Naive thymus-derived CD8-positive, alpha-beta T cell (primary cell): Measurements from ENCODE around the gene BACH2. TPM values are rescaled to one million over a fixed set of nuclear protein-coding genes. Genes with fewer than 3 reads are reported as not detected.
A peak's percentile ranks its signal among the peaks of the same experiment; 100 is the strongest.
"Not testable (repeated sequence)": the region's sequence is repeated elsewhere in the genome, so short reads cannot be mapped to it uniquely, and the experiment has no call there.

Experiments used
- ATAC-seq, 2 donors: fragments of 150-1000 bp; cut with Tn5 transposase in 1 of 2; sonication (Bioruptor Pico), chemical (Tn5 transposase) in 1 of 2; 1 replicate in 1 of 2; 2 replicates in 1 of 2; pipeline ENCODE4 v1.10.0; 2021; ENCODE audit warnings: mild to moderate bottlenecking in 2 of 2, moderate library complexity in 2 of 2
- POLR2A ChIA-PET: fragments of 350-600 bp; sonication (Branson Sonifier 250); formaldehyde crosslinking; loops from one replicate; lab custom pipeline; 2021; ENCODE audit warnings: antibody characterized with exemption; lab: Charles Lee
- DNase-seq, 10 donors: peaks; one replicate each; pipeline versions ENCODE4 v3.0.0 to v3.0.0-alpha.2; 2020 to 2022
- H3K27ac Mint-ChIP-seq, 10 donors: one replicate each; pipeline ENCODE4 v1.8.0; 2020 to 2022; ENCODE audit warnings: mild to moderate bottlenecking in 10 of 10, mixed read lengths in 10 of 10, moderate library complexity in 4 of 10, inconsistent platforms in 1 of 10
- H3K27me3 Mint-ChIP-seq, 5 donors: one replicate each; pipeline ENCODE4 v1.8.0; 2021 to 2022; ENCODE audit warnings: mixed read lengths in 5 of 5
- H3K36me3 Mint-ChIP-seq, 3 donors: one replicate each; pipeline ENCODE4 v1.8.0; 2020 to 2022; ENCODE audit warnings: mixed read lengths in 3 of 3, mild to moderate bottlenecking in 2 of 3, inconsistent platforms in 1 of 3
- H3K4me1 Mint-ChIP-seq, 4 donors: one replicate each; pipeline ENCODE4 v1.8.0; 2021 to 2022; ENCODE audit warnings: mixed read lengths in 4 of 4
- H3K4me3 Mint-ChIP-seq, 10 donors: one replicate each; pipeline ENCODE4 v1.8.0; 2020 to 2022; ENCODE audit warnings: mild to moderate bottlenecking in 10 of 10, mixed read lengths in 10 of 10, moderate library complexity in 6 of 10, inconsistent platforms in 1 of 10
- H3K9me3 Mint-ChIP-seq, 9 donors: one replicate each; pipeline ENCODE4 v1.8.0; 2020 to 2022; ENCODE audit warnings: mixed read lengths in 9 of 9, mild to moderate bottlenecking in 3 of 9, inconsistent platforms in 1 of 9, moderate library complexity in 1 of 9
- polyA plus RNA-seq, 3 donors: library from polyadenylated mRNA; unstranded; fragments of 300-500 nt; fragmentation: Illumina TruSeq; gene quantifications; one replicate each; pipeline ENCODE4 v1.2.3, GENCODE V29; 2021
- total RNA-seq, 8 experiments: library from RNA in 2 of 8; stranded (reverse) in 2 of 8; gene quantifications; one replicate each; pipeline ENCODE4 v1.2.3 and lab custom pipeline; 2021 to 2026

BACH2 gene
- total and polyA plus RNA-seq, 5 experiments from 2014 or later: 17.5 to 126 (median 29.3) TPM

DNA sequence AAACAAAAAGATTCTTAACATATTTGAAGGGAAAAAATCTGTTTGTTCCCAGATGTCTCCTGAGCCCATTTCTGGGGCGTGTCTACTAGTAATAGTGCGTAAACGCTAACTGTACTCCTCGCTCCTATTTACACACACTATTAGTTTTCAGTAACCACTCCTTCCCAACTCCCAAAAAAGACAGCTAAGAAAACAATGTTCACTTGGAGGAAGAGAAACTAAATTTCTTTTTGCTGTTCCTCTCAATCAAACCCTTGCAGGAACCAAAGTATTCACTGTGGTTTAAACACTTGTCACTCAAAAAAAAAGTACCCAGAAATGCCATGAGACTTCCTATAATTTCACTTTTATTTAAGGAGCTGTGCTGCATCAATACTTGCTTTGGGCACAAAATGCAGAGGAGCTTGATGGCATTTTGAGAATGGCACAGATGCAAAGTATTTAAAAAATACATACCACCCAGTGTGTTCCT, 118.2 kb downstream of the BACH2 start:
- peaks cover 0 to 5% (median 5%) of the 10 kb centered on the region in 3 donors for H3K36me3 Mint-ChIP-seq
- POLR2A ChIA-PET: interaction anchor here (1.3 to 2.3 kb wide), 4 partner anchors 8 to 22 kb away, joined by 4 to 6 read pairs (median 5); no protein-coding TSS in a partner anchor
- peak overlapping the region; percentile 45 to 79 (median 69) for H3K4me3 Mint-ChIP-seq
- H3K4me1 Mint-ChIP-seq: peaks cover 33 to 84% (median 81%) of the 10 kb centered on the region in 4 donors
- DNase-seq: no peak
- peak overlapping the region; percentile 65 to 96 (median 89) for H3K27ac Mint-ChIP-seq
- ATAC-seq: no peak
- no peaks in the 10 kb centered on the region for H3K9me3 Mint-ChIP-seq
- no peaks in the 10 kb centered on the region for H3K27me3 Mint-ChIP-seq

GRCh38 chr6:90177544-90178383, 118.9 kb downstream of the BACH2 start:
- DNase-seq: no peak
- ATAC-seq: peak in 1 of 2 donors; percentile 20
- POLR2A ChIA-PET: interaction anchor here (1.3 to 2.3 kb wide), 4 partner anchors 9 to 21 kb away, joined by 4 to 6 read pairs (median 5); no protein-coding TSS in a partner anchor
- peaks cover 0 to 5% (median 3%) of the 10 kb centered on the region in 3 donors for H3K36me3 Mint-ChIP-seq
- H3K27ac Mint-ChIP-seq: peak overlapping the region; percentile 65 to 96 (median 89)
- no peaks in the 10 kb centered on the region for H3K9me3 Mint-ChIP-seq
- H3K4me1 Mint-ChIP-seq: peaks cover 34 to 84% (median 81%) of the 10 kb centered on the region in 4 donors
- H3K27me3 Mint-ChIP-seq: no peaks in the 10 kb centered on the region
- H3K4me3 Mint-ChIP-seq: peak overlapping the region; percentile 45 to 79 (median 69)

- Mint-ChIP-seq H3K9me3 (no peaks in the 10 kb centered on the region), H3K27ac (peak overlapping the region; percentile 59 to 97 (median 89)), H3K36me3 (peaks cover 0 to 5% (median 4%) of the 10 kb centered on the region in 3 donors), H3K27me3 (no peaks in the 10 kb centered on the region), H3K4me1 (peaks cover 28 to 78% (median 73%) of the 10 kb centered on the region in 4 donors), H3K4me3 (peak overlapping the region; percentile 0 to 83 (median 61))
- DNase-seq (peak in 5 of 10 donors; percentile 22 to 71 (median 50)), ATAC-seq (peak; percentile 76 to 79)
- POLR2A ChIA-PET: interaction anchor here (0.5 to 1.6 kb wide), 5 partner anchors 19 to 130 kb away, joined by 3 to 4 read pairs (median 4); no protein-coding TSS in a partner anchor
These were observed 120.8 kb downstream of the BACH2 start for GRCh38 chr6:90175627-90176538.

DNA sequence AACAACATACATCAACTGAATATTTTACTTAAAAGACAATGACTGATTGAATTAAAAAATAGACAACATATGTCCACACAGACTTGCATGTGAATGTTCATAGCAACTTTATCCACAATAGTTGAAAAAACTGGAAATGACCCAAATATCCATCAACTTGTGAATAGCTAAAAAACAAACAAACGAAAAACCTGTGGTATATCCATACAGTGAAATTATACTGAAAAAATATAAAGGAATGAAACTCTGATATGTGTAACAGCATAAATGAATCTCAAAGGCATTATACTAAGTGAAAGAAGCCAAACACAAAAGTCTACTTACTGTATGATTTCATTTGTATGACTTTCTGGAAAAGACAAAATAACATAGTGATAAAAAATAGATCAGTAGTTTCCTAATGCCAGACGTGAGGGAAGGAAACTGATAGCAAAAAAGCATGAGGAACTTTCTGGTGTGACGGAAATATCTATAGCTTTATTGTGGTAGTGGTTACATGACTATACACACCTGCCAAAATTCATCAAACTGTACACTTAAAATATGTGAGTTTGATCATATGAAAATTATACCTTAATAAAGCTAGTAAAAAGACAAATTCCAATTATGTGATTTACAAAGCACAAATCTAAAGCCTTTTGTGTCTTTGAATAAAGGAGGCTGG, 123.2 kb downstream of the BACH2 start:
- ATAC-seq: peak; percentile 44 to 69
- Mint-ChIP-seq H3K27me3 (no peaks in the 10 kb centered on the region), H3K4me3 (peak overlapping the region in 9 of 10 donors; percentile 41 to 76 (median 57)), H3K27ac (peak overlapping the region; percentile 51 to 94 (median 82)), H3K36me3 (peaks cover 0 to 9% (median 2%) of the 10 kb centered on the region in 3 donors), H3K9me3 (no peaks in the 10 kb centered on the region), H3K4me1 (peaks cover 34 to 84% (median 77%) of the 10 kb centered on the region in 4 donors)
- POLR2A ChIA-PET: interaction anchor here (1.0 kb wide), 1 partner anchor 13 kb away, joined by 3 read pairs; no protein-coding TSS in a partner anchor
- DNase-seq: peak in 2 of 10 donors; percentile 49 to 62

DNA sequence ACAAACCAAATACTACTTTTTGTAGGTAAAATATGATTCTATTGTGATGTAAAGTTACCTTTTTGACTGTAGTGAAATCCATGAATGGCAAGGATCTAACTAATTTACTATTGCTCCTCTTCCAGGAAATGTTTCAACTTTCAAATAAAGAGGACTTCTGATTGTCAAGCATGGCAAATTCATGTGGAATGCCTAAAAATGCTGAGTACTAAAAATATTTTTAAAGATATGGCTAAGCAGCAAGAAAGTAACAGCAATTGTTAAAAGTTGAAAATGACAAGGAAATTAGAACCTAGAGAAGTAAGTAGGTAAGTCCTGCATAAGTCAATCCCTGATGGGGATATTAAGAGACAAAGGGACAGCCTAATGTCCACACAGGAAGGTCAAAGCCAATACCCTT, 126.0 kb downstream of the BACH2 start:
- H3K9me3 Mint-ChIP-seq: no peaks in the 10 kb centered on the region
- H3K4me1 Mint-ChIP-seq: peaks cover 15 to 74% (median 59%) of the 10 kb centered on the region in 4 donors
- peaks cover 0 to 14% (median 9%) of the 10 kb centered on the region in 3 donors for H3K36me3 Mint-ChIP-seq
- peak overlapping the region in 1 of 10 donors; percentile 2 for H3K4me3 Mint-ChIP-seq
- peak overlapping the region in 6 of 10 donors; percentile 10 to 84 (median 71) for H3K27ac Mint-ChIP-seq
- no peaks in the 10 kb centered on the region for H3K27me3 Mint-ChIP-seq
- ATAC-seq: no peak
- POLR2A ChIA-PET: no interaction called here
- no peak for DNase-seq

DNA sequence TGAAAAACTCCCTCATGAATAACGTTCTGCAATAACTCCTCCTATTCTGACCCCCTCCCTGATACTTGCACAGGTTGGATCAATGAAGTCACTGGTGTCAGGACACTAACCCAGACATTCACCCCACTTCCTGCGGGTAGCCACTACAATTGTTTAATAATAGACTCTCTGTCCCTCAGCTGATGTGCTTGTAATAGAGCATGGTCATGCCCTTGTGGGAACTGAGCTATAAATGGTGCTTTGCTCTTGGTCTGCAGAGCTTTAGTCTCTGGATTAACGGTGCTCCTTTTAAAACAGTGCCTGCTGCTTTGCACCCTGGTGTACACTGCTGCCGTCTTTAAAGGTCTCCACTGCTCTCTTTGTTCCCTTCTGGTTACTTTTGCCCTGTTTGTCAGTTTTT, 127.3 kb downstream of the BACH2 start:
- Mint-ChIP-seq H3K4me3 (peak overlapping the region in 4 of 10 donors; percentile 18 to 22 (median 21)), H3K27me3 (no peaks in the 10 kb centered on the region), H3K9me3 (no peaks in the 10 kb centered on the region), H3K27ac (peak overlapping the region in 8 of 10 donors; percentile 19 to 81 (median 62)), H3K4me1 (peaks cover 18 to 71% (median 51%) of the 10 kb centered on the region in 4 donors), H3K36me3 (peaks cover 0 to 14% (median 13%) of the 10 kb centered on the region in 3 donors)
- ATAC-seq (peak in 1 of 2 donors; percentile 21), DNase-seq (no peak)
- POLR2A ChIA-PET: no interaction called here

- Mint-ChIP-seq H3K9me3 (no peaks in the 10 kb centered on the region), H3K27ac (peak overlapping the region in 6 of 10 donors; percentile 22 to 75 (median 50)), H3K36me3 (peaks cover 0 to 16% (median 14%) of the 10 kb centered on the region in 3 donors), H3K4me1 (peaks cover 21 to 71% (median 55%) of the 10 kb centered on the region in 4 donors), H3K4me3 (peak overlapping the region in 2 of 10 donors; percentile 2 to 18), H3K27me3 (no peaks in the 10 kb centered on the region)
- no peak for ATAC-seq
- DNase-seq: no peak
- POLR2A ChIA-PET: interaction anchor here (0.9 to 1.1 kb wide), 2 partner anchors 9 to 20 kb away, joined by 4 to 5 read pairs; no protein-coding TSS in a partner anchor
These were observed 127.9 kb downstream of the BACH2 start for GRCh38 chr6:90168693-90169131.

GRCh38 chr6:90167514-90168379, 128.9 kb downstream of the BACH2 start:
- peak overlapping the region in 2 of 10 donors; percentile 2 to 5 for H3K4me3 Mint-ChIP-seq
- no peak for ATAC-seq
- H3K9me3 Mint-ChIP-seq: no peaks in the 10 kb centered on the region
- POLR2A ChIA-PET: interaction anchor here (0.6 to 1.1 kb wide), 4 partner anchors 10 to 44 kb away, joined by 4 to 5 read pairs (median 4); no protein-coding TSS in a partner anchor
- no peak for DNase-seq
- no peaks in the 10 kb centered on the region for H3K27me3 Mint-ChIP-seq
- peaks cover 0 to 19% (median 13%) of the 10 kb centered on the region in 3 donors for H3K36me3 Mint-ChIP-seq
- H3K27ac Mint-ChIP-seq: peak overlapping the region in 9 of 10 donors; percentile 5 to 79 (median 40)
- peaks cover 21 to 69% (median 54%) of the 10 kb centered on the region in 4 donors for H3K4me1 Mint-ChIP-seq

DNA sequence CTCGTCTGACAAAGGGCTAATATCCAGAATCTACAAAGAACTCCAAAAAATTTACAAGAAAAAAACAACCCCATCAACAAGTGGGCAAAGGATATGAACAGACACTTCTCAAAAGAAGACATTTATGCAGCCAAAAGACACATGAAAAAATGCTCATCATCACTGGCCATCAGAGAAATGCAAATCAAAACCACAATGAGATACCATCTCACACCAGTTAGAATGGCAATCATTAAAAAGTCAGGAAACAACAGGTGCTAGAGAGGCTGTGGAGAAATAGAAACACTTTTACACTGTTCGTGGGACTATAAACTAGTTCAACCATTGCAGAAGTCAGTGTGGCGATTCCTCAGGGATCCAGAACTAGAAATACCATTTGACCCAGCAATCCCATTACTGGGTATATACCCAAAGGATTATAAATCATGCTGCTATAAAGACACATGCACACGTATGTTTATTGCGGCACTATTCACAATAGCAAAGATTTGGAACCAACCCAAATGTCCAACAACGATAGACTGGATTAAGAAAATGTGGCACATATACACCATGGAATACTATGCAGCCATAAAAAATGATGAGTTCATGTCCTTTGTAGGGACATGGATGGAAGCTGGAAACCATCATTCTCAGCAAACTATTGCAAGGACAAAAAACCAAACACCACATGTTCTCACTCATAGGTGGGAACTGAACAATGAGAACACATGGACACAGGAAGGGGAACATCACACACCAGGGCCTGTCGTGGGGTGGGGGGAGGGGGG, 130.3 kb downstream of the BACH2 start:
- peaks cover 0 to 21% (median 18%) of the 10 kb centered on the region in 3 donors for H3K36me3 Mint-ChIP-seq
- POLR2A ChIA-PET, H3K27me3 Mint-ChIP-seq, H3K9me3 Mint-ChIP-seq, H3K4me3 Mint-ChIP-seq, DNase-seq, ATAC-seq: not testable (repeated sequence)
- peaks cover 20 to 73% (median 53%) of the 10 kb centered on the region in 4 donors for H3K4me1 Mint-ChIP-seq
- peak overlapping the region in 6 of 10 donors; percentile 29 to 62 (median 42) for H3K27ac Mint-ChIP-seq
